MCF 10A (cell line): ENCODE data around the gene PBX3. TPM values are rescaled to one million over a fixed set of nuclear protein-coding genes. Genes with fewer than 3 reads are reported as not detected.
"Not testable (repeated sequence)": the region's sequence is repeated elsewhere in the genome, so short reads cannot be mapped to it uniquely, and the experiment has no call there.

Experiments
- BruUV-seq: library from RNA; stranded (reverse); fragments of 400-500 nt; replicated peaks from 2 replicates; lab custom pipeline; 2021; lab: Mats Ljungman, UMichigan
- CTCF ChIA-PET: fragments of 300-600 bp; sonication (Branson Sonifier 250); formaldehyde crosslinking; extraction: SDS; loops from one replicate; lab custom pipeline; 2021; ENCODE audit warnings: antibody characterized with exemption, inconsistent platforms; lab: Yijun Ruan, JAX
- POLR2A ChIA-PET: fragments of 300-600, 350-650 bp; sonication (Branson Sonifier 250); formaldehyde crosslinking; extraction: SDS; loops from one replicate; lab custom pipeline; 2020; ENCODE audit warnings: antibody characterized with exemption, inconsistent platforms; lab: Yijun Ruan, JAX
- DNase-seq: peaks from one replicate; pipeline ENCODE4 v3.0.0-alpha.2; 2018; ENCODE audit not compliant: unreplicated experiment
- H3K27ac Mint-ChIP-seq: one replicate; pipeline ENCODE4 v1.8.0; 2022; ENCODE audit warnings: mild to moderate bottlenecking, low read depth, mixed read lengths; ENCODE audit not compliant: unreplicated experiment
- H3K27me3 Mint-ChIP-seq: one replicate; pipeline ENCODE4 v1.8.0; 2022; ENCODE audit warnings: mixed read lengths; ENCODE audit not compliant: insufficient read depth, unreplicated experiment
- H3K36me3 Mint-ChIP-seq: one replicate; pipeline ENCODE4 v1.8.0; 2022; ENCODE audit warnings: mild to moderate bottlenecking, moderate library complexity, mixed read lengths; ENCODE audit not compliant: insufficient read depth, unreplicated experiment
- H3K4me1 Mint-ChIP-seq: one replicate; pipeline ENCODE4 v1.8.0; 2022; ENCODE audit warnings: mixed read lengths; ENCODE audit not compliant: insufficient read depth, unreplicated experiment
- H3K4me3 Mint-ChIP-seq: one replicate; pipeline ENCODE4 v1.8.0; 2022; ENCODE audit warnings: mild to moderate bottlenecking, moderate library complexity, mixed read lengths; ENCODE audit not compliant: unreplicated experiment
- H3K9me3 Mint-ChIP-seq: one replicate; pipeline ENCODE4 v1.8.0; 2022; ENCODE audit warnings: mixed read lengths; ENCODE audit not compliant: unreplicated experiment
- intact Hi-C: fragments of 100-400 bp; cut with micrococcal nuclease; formaldehyde crosslinking; loops from 2 replicates; pipeline ENCODE4 v1.14.1; 2022
- total RNA-seq: library from RNA; stranded (reverse); gene quantifications from 2 replicates; pipeline ENCODE4 v1.2.3, GENCODE V29; 2022
- TF ChIP-seq, protein P1 (sequence below): fragments of 200-600 bp; IDR thresholded peaks from one replicate; pipeline ENCODE4 v1.8.0; 2022; ENCODE audit warnings: antibody characterized with exemption, mild to moderate bottlenecking; ENCODE audit not compliant: unreplicated experiment

PBX3 gene
- total RNA-seq, 1 experiment from 2014 or later, result 17.5 TPM

DNA sequence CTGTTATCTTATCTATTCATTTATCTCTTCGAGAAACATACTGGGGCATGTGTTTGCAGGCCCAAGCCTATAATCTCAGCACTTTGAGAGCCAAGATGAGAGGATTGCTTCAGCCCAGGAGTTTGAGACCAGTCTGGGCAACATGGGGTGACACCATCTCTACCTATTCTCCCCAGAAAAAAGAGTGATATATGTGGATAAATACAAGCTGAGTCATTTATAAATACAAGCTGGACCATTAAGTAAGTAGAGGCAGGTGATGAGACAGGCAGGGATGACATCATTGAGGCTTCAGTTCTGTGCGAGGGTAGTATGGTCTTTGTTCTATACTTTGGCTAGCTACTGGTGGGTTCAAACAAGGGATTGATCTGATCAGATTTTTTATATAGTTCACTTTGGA, 25.6 kb downstream of the PBX3 start:
- POLR2A ChIA-PET, result interaction anchor here (0.8 to 1.4 kb wide), 4 partner anchors 9 to 71 kb away, joined by 3 to 5 read pairs (median 4); no protein-coding TSS in a partner anchor
- H3K27ac Mint-ChIP-seq, result no peak overlapping the region
- no TSS peak for BruUV-seq

DNA sequence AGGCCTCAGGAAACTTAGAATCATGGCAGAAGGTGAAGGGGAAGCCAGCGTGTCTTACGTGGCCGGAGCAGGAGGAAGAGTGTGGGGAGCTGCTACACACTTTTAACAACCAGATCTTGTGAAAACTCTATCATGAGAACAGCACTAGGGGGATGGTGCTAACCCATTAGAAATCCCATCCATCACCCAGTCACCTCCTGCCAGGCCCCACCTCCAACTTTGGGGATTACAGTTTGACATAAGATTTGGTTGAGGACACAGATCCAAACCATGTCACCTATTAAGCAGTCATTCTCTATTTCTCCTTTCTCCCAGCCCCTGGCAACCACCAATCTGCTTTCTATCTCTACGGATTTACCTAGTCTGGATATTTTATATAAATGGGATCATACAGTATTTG, 26.9 kb downstream of the PBX3 start:
- no peaks in the 10 kb centered on the region for H3K27me3 Mint-ChIP-seq
- peaks cover 7% of the 10 kb centered on the region for H3K9me3 Mint-ChIP-seq
- no peak for DNase-seq
- peaks cover 13% of the 10 kb centered on the region for H3K36me3 Mint-ChIP-seq
- ChIA-PET POLR2A (no interaction called here), CTCF (interaction anchor here (0.6 to 0.7 kb wide), 2 partner anchors 13 to 501 kb away, joined by 3 to 4 read pairs; no protein-coding TSS in a partner anchor)
- no peaks in the 10 kb centered on the region for H3K4me1 Mint-ChIP-seq
- H3K4me3 Mint-ChIP-seq, result no peak overlapping the region
- TF ChIP-seq, protein P1, sequence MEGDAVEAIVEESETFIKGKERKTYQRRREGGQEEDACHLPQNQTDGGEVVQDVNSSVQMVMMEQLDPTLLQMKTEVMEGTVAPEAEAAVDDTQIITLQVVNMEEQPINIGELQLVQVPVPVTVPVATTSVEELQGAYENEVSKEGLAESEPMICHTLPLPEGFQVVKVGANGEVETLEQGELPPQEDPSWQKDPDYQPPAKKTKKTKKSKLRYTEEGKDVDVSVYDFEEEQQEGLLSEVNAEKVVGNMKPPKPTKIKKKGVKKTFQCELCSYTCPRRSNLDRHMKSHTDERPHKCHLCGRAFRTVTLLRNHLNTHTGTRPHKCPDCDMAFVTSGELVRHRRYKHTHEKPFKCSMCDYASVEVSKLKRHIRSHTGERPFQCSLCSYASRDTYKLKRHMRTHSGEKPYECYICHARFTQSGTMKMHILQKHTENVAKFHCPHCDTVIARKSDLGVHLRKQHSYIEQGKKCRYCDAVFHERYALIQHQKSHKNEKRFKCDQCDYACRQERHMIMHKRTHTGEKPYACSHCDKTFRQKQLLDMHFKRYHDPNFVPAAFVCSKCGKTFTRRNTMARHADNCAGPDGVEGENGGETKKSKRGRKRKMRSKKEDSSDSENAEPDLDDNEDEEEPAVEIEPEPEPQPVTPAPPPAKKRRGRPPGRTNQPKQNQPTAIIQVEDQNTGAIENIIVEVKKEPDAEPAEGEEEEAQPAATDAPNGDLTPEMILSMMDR, result no peak
- intact Hi-C loops, result no loop called here
- no TSS peak for BruUV-seq
- H3K27ac Mint-ChIP-seq, result no peak overlapping the region

More for the DNA sequence above, 25.6 kb downstream of the PBX3 start:
- H3K4me1 Mint-ChIP-seq, result no peaks in the 10 kb centered on the region
- CTCF ChIA-PET, result no interaction called here
- DNase-seq, result no peak
- H3K27me3 Mint-ChIP-seq, result no peaks in the 10 kb centered on the region
- TF ChIP-seq, protein P1, result no peak
- peaks cover 7% of the 10 kb centered on the region for H3K9me3 Mint-ChIP-seq
- H3K36me3 Mint-ChIP-seq, result peaks cover 11% of the 10 kb centered on the region
- intact Hi-C loops, result no loop called here
- no peak overlapping the region for H3K4me3 Mint-ChIP-seq

DNA sequence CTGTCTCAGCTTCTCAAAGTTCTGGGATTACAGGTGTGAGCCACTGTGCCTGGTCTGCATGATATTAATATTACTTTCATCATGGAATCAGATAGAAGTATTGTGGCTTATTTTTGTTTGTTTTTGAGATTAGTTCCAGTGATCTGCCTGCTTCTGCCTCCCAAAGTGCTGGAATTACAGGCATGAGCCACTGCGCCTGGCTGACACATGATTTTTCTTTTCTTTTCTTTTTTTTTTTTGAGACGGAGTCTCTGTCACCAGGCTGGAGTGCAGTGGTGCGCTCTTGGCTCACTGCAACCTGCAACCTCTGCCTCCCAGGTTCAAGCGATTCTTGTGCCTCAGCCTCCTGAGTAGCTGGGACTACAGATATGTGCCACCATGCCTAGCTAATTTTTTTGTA, 29.6 kb downstream of the PBX3 start:
- DNase-seq, H3K27me3 Mint-ChIP-seq, intact Hi-C loops, H3K4me3 Mint-ChIP-seq, H3K27ac Mint-ChIP-seq, POLR2A ChIA-PET, CTCF ChIA-PET, H3K36me3 Mint-ChIP-seq, H3K9me3 Mint-ChIP-seq, H3K4me1 Mint-ChIP-seq, BruUV-seq: not testable (repeated sequence)

DNA sequence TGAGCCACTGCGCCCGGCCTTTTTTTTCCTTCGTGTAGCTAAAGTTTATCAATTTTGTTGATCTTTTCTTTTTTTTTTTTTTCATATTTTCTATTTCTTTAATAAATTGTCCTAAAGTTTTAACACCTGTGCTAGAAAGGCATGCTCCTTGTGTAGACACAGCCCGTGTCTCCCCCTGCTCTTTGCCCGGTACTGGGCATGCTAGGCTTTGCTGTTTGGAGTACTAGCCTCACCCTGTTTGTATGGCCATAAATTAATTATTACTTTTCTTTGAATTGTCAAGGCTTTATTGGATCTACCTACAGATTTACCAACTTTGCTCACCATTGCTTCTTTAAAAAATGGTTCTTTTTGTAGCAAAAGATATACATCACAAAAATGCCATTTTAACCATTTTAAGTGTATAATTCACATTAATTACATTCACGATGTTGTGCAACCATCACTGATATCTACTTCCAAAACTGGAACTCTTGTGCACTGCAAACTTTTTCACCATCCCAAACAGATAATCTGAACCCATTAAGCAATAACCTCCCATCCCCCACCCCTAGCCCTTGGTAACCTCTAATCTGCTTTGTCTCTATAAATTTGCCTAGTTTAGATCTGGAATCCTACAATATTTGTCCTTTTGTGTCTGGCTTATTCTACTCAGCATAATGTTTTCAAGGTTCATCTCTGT, 31.5 kb downstream of the PBX3 start:
- POLR2A ChIA-PET, BruUV-seq, H3K27ac Mint-ChIP-seq, H3K4me1 Mint-ChIP-seq, DNase-seq, H3K36me3 Mint-ChIP-seq, H3K27me3 Mint-ChIP-seq, H3K4me3 Mint-ChIP-seq, intact Hi-C loops: not testable (repeated sequence)
- H3K9me3 Mint-ChIP-seq, result peaks cover 11% of the 10 kb centered on the region
- CTCF ChIA-PET, result interaction anchor here (0.6 kb wide), 2 partner anchors 718 to 1161 kb away, joined by 3 read pairs; no protein-coding TSS in a partner anchor

DNA sequence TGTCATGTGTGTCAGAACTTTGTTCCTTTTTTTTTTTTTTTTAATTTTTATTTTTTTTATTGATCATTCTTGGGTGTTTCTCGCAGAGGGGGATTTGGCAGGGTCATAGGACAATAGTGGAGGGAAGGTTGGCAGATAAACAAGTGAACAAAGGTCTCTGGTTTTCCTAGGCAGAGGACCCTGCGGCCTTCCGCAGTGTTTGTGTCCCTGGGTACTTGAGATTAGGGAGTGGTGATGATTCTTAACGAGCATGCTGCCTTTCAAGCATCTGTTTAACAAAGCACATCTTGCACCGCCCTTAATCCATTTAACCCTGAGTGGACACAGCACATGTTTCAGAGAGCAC, 32.0 kb downstream of the PBX3 start:
- H3K27ac Mint-ChIP-seq, DNase-seq, BruUV-seq, H3K4me3 Mint-ChIP-seq, CTCF ChIA-PET, H3K36me3 Mint-ChIP-seq, POLR2A ChIA-PET, H3K27me3 Mint-ChIP-seq, H3K4me1 Mint-ChIP-seq, intact Hi-C loops: not testable (repeated sequence)
- peaks cover 11% of the 10 kb centered on the region for H3K9me3 Mint-ChIP-seq
